Epidermal melanocyte (primary cell): ENCODE data around the gene CPED1.
"Not testable (repeated sequence)": the region's sequence is repeated elsewhere in the genome, so short reads cannot be mapped to it uniquely, and the experiment has no call there.

ENCODE experiments used
- DNase-seq: peaks from one replicate; pipeline ENCODE4 v3.0.0; 2011; ENCODE audit warnings: low spot score; ENCODE audit not compliant: insufficient read length

CPED1 gene

DNA sequence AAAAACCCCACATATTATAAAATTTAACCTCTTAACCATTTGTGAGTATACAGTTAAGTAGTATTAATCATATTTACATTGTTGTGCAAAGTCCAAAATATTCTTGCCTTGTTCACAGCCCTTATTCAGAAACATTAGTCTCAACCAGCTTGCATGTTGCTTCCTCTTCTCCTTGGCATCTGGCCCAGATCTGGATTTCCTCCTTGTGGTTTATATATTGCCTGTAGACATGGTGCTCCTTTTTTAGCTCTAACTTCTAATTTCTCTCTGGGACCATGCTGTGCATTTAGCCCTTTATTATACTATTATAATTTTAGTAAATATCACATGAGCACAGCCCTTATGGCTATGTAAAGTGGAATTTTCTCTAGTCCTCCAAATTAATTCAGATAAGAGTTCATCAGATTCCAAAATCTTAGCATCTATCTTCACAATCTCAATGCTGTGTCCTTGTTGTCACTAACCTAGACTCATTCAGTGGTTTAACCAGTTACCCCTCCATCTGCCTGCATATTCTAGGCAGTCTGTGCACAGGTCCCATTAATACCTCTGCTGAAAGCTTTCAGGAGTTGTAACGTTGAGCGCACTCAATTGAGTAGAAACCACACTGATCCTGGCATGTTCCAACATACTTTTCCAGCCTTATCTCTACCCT is 7.9 kb downstream of the CPED1 start:
- DNase-seq = peak; percentile 50

DNA sequence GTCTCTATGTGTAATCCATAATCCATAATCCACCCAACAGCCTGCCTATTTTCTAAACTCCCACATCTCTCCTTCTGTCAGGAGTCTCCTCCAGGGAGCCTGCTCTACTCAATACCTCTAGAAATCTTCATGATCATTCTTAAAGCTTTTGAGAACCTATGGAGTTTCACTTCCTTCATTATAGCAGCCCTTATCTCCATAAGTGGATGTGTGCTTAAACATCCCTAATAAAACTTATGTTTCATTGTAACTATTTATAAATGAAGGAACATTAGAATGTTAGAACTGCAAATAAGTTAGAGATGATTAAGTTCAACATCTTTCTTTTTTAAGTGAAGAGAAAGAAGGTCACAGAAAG is 8.5 kb downstream of the CPED1 start:
- no peak for DNase-seq

DNA sequence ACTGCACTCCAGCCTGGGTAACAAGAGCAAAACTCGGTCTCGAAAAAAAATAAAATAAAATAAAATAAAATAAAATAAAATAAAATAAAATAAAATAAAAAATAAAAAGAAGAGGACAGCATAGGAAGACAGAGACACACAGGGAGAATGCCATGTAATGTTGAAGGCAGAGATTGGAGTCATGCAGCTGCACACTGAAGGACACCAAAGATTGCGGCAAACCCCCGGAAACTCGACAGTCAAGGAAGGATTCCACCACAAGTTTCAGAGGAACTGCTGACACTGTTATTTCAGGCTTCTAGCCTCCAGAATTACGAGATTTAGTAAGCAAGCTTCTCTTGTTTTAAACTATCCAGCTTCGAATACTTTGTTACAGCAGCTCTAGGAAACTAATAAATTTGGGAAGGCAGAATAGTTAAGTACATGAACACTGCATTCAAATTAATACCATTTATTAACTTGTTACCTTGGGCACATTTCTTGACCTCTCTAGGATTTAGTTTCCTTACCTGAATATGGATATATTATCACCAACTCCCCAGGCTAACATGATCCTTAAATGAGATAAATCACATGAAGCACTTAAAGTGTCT is 9.5 kb downstream of the CPED1 start:
- no peak for DNase-seq

DNA sequence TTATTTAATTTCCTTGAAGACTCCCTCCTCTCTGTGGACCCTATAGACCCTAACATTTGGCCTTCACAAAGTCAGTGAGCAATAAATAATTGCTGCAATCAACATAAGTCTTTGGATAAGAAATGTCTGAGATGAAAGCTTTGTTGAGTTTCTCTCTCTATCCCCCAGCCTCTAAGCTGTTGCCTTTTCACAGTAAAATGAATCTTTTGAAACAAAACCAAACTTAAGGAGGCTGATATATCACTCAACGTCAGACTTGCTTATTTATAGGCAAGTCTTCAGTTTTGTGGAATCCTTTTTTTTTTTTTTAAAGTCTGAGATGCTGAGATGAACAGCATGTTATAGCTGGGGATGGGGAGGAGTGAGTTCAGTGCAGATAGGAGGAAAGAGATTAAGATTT is 10.0 kb downstream of the CPED1 start:
- no peak for DNase-seq

DNA sequence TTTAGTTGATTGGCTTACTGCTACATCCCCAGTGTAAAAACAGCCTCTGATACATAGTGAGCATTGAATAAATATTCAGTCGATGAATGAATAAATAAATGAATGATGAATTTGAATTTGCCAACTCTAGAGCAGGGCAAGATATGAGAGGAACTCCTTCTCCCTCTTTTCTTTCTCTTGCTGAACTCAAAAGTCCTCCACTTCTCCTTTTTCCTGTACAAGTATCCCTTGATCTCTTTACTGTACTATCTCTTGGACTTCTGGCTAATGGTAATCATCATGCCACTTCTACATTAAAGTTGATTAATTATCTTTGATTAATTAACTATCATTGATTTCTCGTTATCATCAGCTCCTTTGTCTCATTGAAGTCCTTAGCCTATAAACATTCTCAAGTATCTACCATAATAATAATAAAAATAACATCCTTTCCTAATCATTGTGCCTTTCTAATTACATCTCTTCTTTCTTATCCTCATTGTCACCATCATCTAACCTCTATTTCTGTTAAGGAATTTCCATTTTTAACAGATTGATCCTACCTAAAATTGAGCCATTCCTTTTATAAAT is 10.6 kb downstream of the CPED1 start:
- DNase-seq = no peak

DNA sequence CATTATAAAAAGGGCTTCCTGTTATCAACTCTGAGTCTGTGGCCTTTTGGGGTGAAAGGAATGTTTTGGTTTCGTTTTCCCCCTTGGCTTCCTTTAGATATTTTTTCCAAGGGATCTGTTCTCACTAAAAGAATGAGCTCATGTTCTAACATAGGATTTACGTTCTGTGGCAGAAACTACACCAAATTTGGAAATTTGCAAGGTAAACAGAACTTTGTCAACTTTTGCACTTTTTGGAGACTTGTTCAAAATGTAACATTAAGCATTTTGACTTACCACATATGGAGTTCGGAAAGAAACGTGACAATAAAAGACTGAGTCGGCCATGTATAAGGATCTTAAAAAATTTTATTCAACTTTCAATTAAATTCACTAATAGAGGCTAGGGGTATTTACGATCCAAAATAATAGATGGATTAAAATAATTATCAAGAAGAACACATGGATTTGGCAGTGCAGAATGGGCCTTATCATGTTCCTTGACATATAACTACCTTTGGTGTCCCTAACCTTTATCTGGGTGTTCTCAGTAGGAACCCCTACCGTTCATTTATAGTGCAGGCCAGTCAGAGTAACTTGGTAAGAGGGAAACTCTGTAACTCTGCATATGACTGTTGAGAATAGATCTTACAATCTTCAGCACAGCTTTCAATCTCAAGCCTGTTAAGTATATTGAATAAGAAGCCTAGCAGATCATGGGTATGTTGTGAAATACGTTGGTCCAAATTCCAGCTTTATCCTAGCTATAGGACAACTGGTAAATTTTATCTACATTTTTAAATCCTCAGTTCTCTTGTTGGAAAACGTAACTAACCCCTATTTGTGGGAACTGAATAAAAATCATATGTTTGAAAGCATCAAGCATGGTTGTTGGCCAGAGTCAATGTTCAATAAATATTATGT is 11.8 kb downstream of the CPED1 start:
- no peak for DNase-seq

DNA sequence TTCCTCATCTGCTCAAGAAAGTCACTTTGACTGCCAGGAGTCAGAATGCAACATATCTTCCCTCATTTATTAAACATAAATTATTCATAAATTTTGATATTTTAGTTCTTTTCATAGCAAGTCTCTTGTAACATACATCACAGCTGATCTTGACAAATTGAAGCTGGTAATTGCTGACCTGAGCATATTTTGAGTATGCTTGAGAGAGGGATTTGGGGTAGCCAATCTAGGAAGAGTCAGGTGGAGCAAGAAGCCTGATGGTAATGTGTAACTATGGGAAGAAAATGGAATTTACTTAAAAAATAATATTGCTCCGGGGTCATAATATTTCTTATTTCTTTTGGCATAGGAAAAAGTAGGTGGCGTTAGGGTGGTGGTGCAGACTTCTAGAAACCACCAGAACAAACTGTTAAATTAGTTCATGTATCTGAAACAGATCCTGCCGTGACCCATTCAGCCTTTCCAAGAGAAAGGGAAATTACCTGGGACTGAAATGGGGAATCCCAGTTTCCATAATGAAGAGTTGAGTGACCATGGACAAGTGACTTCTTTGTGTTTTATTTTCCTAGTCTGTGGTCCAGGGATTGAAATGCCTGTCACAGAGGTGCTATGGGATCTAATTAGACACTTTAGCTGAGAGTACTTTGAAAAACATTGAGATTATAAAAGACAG is 12.9 kb downstream of the CPED1 start:
- no peak for DNase-seq

DNA sequence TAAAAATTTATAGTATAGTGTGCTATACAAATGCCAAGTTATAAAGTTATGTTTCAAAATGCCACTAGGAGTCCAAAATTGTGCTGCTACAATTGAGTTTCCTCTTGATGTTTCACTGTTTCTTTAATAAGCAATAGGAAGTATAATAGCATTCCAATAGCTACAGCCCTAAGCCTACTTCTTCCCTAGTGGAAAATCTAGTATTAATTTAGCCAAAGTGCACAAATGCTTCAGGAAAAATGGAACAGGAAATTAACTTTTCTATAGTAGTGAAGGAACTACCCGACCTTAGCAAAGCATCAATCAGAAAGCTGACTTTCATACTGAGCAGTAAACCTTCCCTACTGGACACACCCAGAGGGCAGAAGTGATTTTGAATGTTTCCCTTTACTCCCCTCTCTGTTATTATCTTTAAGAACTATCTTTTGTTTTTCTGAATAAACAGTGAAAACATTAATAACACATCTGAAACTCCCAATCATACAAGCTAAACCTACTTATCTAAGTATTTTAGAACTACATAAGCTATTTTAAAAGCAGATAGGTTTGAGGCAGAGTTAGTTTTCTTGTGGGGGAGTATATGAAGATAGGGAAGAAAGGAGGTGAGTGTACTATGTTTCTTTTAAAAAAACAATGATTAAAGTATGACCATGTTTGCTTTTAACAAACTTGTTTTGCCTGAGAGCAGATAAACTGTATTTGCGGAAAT is 13.7 kb downstream of the CPED1 start:
- DNase-seq = no peak

DNA sequence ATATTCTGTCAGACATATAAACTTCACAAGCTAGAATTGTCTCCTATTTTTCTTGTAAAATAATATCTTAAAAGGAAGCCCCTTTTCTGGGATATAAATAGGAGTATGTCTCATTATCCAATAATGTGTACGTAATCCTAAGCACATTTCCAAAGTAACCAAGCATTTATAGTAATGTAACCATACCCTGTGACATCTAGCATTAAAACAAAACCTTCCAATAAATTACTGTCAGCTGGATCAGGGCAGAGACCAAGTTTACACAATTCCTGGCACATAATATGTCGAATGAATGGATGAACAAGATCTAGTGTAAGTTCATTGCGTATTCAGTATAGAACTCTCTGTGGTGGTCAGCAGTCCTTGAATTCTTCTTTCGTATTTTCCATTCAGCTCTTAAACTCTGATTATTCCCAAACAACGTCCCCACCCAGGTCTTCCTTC is 14.3 kb downstream of the CPED1 start:
- DNase-seq = no peak

DNA sequence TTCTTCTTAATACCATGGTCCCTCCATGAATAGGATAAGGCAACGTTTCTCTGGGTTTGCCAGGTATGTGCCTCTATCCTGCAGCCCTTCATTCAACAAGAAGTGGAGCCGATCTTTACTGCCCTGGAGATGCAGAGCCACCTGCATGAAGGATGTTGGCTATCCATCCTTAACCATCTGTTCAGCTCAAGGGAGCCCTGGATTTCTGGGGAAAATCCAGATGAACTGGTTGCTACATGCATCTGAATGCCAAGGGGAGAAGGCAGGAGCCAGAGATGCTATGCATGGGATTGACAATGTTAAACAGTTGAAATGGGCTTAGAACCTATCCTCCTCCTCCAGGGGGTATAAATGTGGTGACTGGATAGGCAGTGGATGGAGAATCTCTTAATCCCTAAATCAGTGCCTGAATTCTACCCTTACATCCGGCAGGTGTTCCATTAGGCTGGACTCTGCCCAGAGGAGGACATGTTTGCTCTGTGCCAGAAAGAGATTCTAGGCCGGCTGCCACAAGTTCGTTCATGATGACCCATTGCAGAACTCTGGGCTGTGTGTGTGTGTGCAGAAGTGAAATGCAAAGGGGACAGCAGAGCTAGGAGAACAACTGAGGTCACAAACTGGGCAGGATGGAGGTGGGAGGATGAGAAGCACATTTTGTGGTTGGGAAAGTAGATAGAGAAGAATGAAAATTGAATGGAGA is 15.6 kb downstream of the CPED1 start:
- DNase-seq = no peak

DNA sequence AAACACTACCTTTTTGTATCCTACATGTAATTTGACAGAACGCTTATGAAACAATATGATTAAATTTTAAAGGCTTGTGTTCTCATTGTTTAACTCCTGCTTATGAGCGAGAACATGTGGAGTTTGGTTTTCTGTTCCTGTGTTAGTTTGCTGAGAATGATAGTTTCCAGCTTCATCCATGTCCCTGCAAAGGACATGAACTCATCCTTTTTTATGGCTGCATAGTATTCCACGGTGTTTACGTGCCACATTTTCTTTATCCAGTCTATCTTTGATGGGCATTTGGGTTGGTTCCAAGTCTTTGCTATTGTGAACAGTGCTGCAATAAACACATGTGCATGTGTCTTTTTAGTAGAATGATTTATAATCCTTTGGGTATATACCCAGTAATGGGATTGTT is 16.5 kb downstream of the CPED1 start:
- DNase-seq = not testable (repeated sequence)

DNA sequence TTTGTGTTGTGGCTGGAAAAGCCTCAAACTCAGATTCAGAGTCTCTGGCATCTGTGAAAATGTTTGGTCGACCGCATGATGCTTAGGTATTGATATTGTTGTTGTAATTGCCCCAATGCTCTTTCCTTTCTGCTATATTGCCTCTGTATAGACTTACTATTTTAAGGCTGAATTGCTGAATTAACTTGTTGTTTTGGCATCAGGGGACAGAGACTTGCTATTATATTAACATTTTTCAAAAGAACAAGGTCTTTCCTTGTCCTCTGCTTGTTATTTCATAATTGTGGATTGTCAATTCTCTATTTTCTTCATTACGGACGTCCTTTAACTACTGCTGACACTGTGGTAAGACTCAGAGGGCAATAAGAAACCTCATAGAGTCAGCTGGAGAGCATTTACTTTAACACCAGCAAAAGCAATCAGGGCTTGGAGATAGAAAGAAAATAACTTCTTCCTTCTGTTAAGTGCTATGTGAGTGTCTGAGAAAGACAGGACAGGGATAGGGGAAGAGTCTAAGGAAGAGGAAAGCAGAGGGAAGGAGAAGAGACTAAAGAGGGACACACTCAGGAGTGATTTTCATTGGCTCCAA is 17.6 kb downstream of the CPED1 start:
- no peak for DNase-seq

DNA sequence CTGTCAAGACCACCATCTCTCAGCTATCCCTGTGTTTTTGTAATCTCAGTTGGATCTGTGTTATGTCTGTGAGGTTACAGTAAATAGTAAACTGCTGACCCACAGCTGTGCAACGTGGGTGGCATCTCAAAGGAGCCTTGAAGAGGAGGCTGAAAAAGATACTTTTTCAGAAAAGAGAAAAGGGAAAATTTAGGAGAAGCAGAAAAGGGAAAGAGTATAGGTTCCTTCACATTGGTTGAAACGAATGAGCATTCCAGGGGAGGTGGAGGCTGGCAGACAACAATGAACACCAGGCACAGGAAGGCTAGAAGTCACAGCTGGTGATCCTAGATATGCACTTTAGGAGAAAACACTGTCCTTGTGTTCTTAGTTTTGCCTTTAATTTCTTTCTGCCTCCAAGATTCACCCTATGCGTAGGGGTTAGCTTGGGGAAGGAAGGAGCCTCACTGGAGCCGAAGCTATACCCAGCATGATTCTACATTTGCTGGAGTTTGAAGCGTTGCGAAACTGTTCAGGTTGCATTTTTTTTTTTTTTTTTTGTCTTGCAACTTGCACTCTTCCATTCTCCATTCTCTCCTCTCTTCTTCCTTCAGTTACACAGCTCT is 18.3 kb downstream of the CPED1 start:
- DNase-seq = no peak

DNA sequence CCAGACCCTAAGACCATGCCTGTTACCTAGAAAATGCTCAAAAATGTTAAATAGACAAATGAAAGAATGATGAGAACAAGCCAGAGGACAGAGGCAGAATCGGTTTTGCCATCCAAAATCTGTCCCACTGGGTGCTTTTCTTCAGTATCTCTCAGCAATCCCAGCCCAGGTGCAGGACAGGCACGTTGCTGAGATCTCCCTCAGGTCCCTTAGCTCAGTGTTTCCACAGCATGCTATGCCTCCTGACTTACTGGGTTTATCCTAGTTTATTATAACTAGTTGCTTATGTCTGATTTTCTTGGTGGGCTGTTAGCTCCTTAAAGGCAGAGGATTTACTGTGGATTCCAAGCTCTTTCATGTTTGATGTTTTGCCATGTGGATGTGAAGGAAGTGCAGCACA is 20.3 kb downstream of the CPED1 start:
- DNase-seq = no peak

DNA sequence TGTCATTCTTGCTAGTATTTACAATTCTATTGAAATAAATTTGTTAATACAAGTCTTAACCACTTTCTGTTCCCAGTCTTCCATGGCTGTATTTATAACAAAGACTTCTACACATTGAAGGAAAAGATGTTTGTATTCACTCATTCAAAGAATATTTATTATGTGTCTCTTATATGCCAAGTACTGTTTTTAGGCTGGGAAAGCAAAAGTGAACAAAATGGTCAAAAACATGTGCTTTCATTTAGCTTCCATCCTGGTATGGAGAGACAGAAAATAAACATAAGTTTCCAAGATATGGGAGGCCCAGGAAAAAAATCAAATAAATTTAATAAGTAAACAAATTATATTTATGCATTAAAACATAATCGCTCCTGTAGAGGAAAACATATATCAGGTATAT is 22.9 kb downstream of the CPED1 start:
- DNase-seq = no peak

DNA sequence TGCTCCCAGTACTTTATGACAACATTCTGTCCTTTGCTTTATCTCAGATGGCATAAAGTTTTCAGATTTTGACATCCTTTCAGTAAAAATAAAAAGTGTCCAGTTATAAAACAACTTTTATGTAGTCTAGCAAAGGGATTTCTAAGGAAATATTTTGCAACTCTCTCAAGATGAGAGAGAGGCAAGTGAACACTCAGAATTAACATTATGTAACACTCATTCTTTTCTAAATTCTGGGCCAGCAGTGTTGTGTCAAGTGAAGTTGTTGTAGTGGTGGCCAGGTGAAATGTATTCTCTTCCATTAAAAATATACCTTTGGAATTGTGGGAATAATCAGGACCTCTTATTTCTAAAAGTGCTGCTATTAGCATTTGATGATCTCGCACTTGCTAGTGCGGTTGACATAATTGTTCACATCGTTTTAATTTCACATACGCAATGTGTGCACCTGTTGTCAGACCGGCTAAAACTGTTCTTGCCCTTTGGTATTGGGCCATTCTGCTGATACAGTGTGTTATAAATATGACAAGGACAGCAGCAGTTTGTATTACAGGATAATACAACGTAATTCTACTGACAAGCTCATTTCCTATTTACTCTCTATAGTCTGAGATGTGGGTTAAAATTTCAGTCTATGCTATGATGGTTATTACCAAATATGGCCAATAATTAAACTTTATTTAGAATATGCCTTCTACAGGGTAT is 23.8 kb downstream of the CPED1 start:
- no peak for DNase-seq

DNA sequence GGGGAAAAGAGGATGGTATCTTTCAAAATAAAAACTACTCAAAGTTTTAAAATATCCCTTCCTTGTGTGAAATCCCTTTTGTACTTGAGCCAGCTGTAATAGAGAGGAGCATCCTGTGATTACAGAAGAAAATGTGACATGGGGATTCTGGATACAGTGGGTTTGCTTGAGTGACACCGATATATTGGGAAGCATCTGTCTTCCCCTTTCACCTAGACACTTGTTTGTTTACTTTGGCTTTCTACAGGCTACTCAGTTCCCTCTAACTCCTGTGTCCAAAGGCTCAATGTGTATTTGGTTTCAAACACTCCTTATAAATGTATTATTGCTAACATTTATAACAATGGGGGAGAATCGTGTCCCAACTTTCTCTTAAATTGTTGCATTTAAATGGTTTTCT is 24.4 kb downstream of the CPED1 start:
- DNase-seq = no peak

DNA sequence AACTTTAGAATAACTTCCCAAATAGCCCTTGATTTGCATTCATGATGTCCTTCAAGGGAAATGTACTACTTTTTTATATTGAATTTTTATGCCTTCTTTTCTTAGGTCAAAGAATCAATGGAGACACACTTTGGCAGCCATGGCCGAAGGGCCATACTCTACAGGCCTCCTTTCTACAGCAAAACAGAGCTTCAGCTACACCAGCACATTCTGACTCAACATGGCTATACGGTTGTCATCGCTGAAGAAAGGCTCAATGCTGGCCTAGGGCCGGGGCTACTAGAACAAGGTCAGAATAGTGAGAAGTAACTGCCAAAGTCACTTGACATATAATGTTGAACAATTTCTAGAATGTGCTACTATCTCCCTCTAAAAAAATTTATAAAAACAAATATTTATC is 27.0 kb downstream of the CPED1 start:
- DNase-seq = no peak

DNA sequence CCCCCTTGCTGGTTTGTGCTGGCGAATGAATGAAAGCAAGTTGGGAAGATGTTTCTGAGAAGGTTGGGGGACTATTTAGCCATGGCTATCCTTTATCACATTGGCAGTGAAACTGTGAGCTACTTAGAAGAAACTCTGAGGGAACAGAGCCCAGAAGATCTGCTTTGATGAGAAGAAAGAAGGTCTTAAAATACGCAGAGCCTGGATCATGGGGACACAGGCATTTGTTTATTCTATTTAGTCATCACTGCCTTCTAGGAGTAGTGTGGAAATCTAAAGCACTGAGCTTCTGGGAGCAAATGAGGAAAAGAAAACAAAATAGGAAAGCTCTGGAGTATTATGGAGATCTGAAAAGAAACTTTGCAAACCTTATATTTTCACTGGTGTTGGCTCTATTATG is 28.5 kb downstream of the CPED1 start:
- no peak for DNase-seq
